ENCODE data around the gene HIVEP3.

The HIVEP3 gene

GRCh38 chr1:41880261-41880660, 38.5 kb downstream of the HIVEP3 start:
- Histone ChIP-seq H2AFZ (ENCODE audit: low read length) (no peak overlapping the region), H3K4me2 (ENCODE audit: low read length) (no peak overlapping the region), H3K4me3 (ENCODE audit: low read depth, low read length, poor library complexity, severe bottlenecking) (no peak overlapping the region), H3K9ac (ENCODE audit: low read length) (no peak overlapping the region), H3K9me3 (ENCODE audit: low read length) (no peaks in the 10 kb centered on the region), H3K27me3 (ENCODE audit: insufficient read depth, low read length) (no peaks in the 10 kb centered on the region), H3K27ac (ENCODE audit: low read depth, low read length, poor library complexity, severe bottlenecking) (no peak overlapping the region), H3K4me1 (ENCODE audit: insufficient read depth, low read length, severe bottlenecking) (no peaks in the 10 kb centered on the region), H3K9me2 (ENCODE audit: low read depth, low read length) (no peaks in the 10 kb centered on the region), H3F3A (ENCODE audit: insufficient read depth, low read length) (no peaks in the 10 kb centered on the region), H3K36me3 (ENCODE audit: insufficient read depth, low read length) (no peaks in the 10 kb centered on the region), H4K20me1 (ENCODE audit: insufficient read depth, low read length) (no peaks in the 10 kb centered on the region), H3K79me2 (ENCODE audit: insufficient read depth, low read length) (no peaks in the 10 kb centered on the region)
- TF ChIP-seq EZH2 (IDR thresholded peaks at IDR 0.05; ENCODE audit: borderline replicate concordance, low read length) (no peak), CTCF (IDR thresholded peaks at IDR 0.05; ENCODE audit: low read length) (no peak)

GRCh38 chr1:41879617-41880016, 39.1 kb downstream of the HIVEP3 start:
- Histone ChIP-seq H3K4me3 (ENCODE audit: low read depth, low read length, poor library complexity, severe bottlenecking) (no peak overlapping the region), H3K27me3 (ENCODE audit: insufficient read depth, low read length) (no peaks in the 10 kb centered on the region), H3K27ac (ENCODE audit: low read depth, low read length, poor library complexity, severe bottlenecking) (no peak overlapping the region), H4K20me1 (ENCODE audit: insufficient read depth, low read length) (no peaks in the 10 kb centered on the region), H3K79me2 (ENCODE audit: insufficient read depth, low read length) (no peaks in the 10 kb centered on the region), H2AFZ (ENCODE audit: low read length) (no peak overlapping the region), H3K9ac (ENCODE audit: low read length) (no peak overlapping the region), H3K4me1 (ENCODE audit: insufficient read depth, low read length, severe bottlenecking) (no peaks in the 10 kb centered on the region), H3F3A (ENCODE audit: insufficient read depth, low read length) (no peaks in the 10 kb centered on the region), H3K4me2 (ENCODE audit: low read length) (no peak overlapping the region), H3K9me2 (ENCODE audit: low read depth, low read length) (no peaks in the 10 kb centered on the region), H3K9me3 (ENCODE audit: low read length) (no peaks in the 10 kb centered on the region), H3K36me3 (ENCODE audit: insufficient read depth, low read length) (no peaks in the 10 kb centered on the region)
- TF ChIP-seq EZH2 (IDR thresholded peaks at IDR 0.05; ENCODE audit: borderline replicate concordance, low read length), result no peak
- TF ChIP-seq CTCF (IDR thresholded peaks at IDR 0.05; ENCODE audit: low read length), result no peak

GRCh38 chr1:41878911-41879310, 39.8 kb downstream of the HIVEP3 start:
- Histone ChIP-seq H3K27ac (ENCODE audit: low read depth, low read length, poor library complexity, severe bottlenecking) (no peak overlapping the region), H3K4me3 (ENCODE audit: low read depth, low read length, poor library complexity, severe bottlenecking) (no peak overlapping the region), H3F3A (ENCODE audit: insufficient read depth, low read length) (no peaks in the 10 kb centered on the region), H3K9me3 (ENCODE audit: low read length) (no peaks in the 10 kb centered on the region), H3K27me3 (ENCODE audit: insufficient read depth, low read length) (no peaks in the 10 kb centered on the region), H2AFZ (ENCODE audit: low read length) (no peak overlapping the region), H3K4me2 (ENCODE audit: low read length) (no peak overlapping the region), H3K9ac (ENCODE audit: low read length) (no peak overlapping the region), H3K79me2 (ENCODE audit: insufficient read depth, low read length) (no peaks in the 10 kb centered on the region), H3K36me3 (ENCODE audit: insufficient read depth, low read length) (no peaks in the 10 kb centered on the region), H3K9me2 (ENCODE audit: low read depth, low read length) (no peaks in the 10 kb centered on the region), H4K20me1 (ENCODE audit: insufficient read depth, low read length) (no peaks in the 10 kb centered on the region), H3K4me1 (ENCODE audit: insufficient read depth, low read length, severe bottlenecking) (no peaks in the 10 kb centered on the region)
- no peak for TF ChIP-seq EZH2 (IDR thresholded peaks at IDR 0.05; ENCODE audit: borderline replicate concordance, low read length)
- TF ChIP-seq CTCF (IDR thresholded peaks at IDR 0.05; ENCODE audit: low read length), result no peak

Measured in OCI-LY1 (cell line).